Measurements from ENCODE around the gene VPS13C. TPM values are rescaled to one million over a fixed set of nuclear protein-coding genes. Genes with fewer than 3 reads are reported as not detected.
A peak's percentile ranks its signal among the peaks of the same experiment; 100 is the strongest.

VPS13C gene
- total RNA-seq, 2 donors from 2014 or later: 71.7 to 88.5 TPM

GRCh38 chr15:62089616-62090015 is 29.4 kb upstream of the VPS13C start:
- Mint-ChIP-seq H3K27me3 (ENCODE audit: low read depth) (peaks cover 5% of the 10 kb centered on the region), H3K36me3 (ENCODE audit: insufficient read depth in 2 of 2) (no peaks in the 10 kb centered on the region), H3K4me3 (no peak overlapping the region), H3K9me3 (peaks cover 1% of the 10 kb centered on the region in 2 donors), H3K4me1 (ENCODE audit: low read depth) (no peaks in the 10 kb centered on the region), H3K27ac (no peak overlapping the region)
- ATAC-seq (replicated peaks in 1 of 2): no peak
- no peak for DNase-seq

GRCh38 chr15:62088353-62088693 is 28.1 kb upstream of the VPS13C start:
- no peak for ATAC-seq (replicated peaks in 1 of 2)
- no peak for DNase-seq
- Mint-ChIP-seq H3K27me3 (ENCODE audit: low read depth) (peaks cover 5% of the 10 kb centered on the region), H3K4me3 (no peak overlapping the region), H3K4me1 (ENCODE audit: low read depth) (no peaks in the 10 kb centered on the region), H3K36me3 (ENCODE audit: insufficient read depth in 2 of 2) (no peaks in the 10 kb centered on the region), H3K9me3 (peaks cover 5% of the 10 kb centered on the region in 2 donors), H3K27ac (no peak overlapping the region)

- Mint-ChIP-seq H3K27ac (no peak overlapping the region), H3K4me3 (no peak overlapping the region), H3K9me3 (peaks cover 5% of the 10 kb centered on the region in 2 donors), H3K36me3 (ENCODE audit: insufficient read depth in 2 of 2) (no peaks in the 10 kb centered on the region), H3K4me1 (ENCODE audit: low read depth) (no peaks in the 10 kb centered on the region), H3K27me3 (ENCODE audit: low read depth) (peaks cover 5% of the 10 kb centered on the region)
- no peak for DNase-seq
- ATAC-seq (replicated peaks in 1 of 2): peak in 1 of 2 donors; percentile 32
These were observed 27.6 kb upstream of the VPS13C start for GRCh38 chr15:62087671-62088352.

- H3K36me3 Mint-ChIP-seq (ENCODE audit: insufficient read depth in 2 of 2): no peaks in the 10 kb centered on the region
- H3K27me3 Mint-ChIP-seq (ENCODE audit: low read depth): peaks cover 5% of the 10 kb centered on the region
- no peaks in the 10 kb centered on the region for H3K4me1 Mint-ChIP-seq (ENCODE audit: low read depth)
- peak overlapping the region; percentile 16 for H3K27ac Mint-ChIP-seq
- H3K4me3 Mint-ChIP-seq: no peak overlapping the region
- peaks cover 5% of the 10 kb centered on the region in 2 donors for H3K9me3 Mint-ChIP-seq
- ATAC-seq (replicated peaks in 1 of 2): no peak
- no peak for DNase-seq
These were observed 25.5 kb upstream of the VPS13C start for GRCh38 chr15:62085740-62086139.

GRCh38 chr15:62083194-62084154 is 23.2 kb upstream of the VPS13C start:
- ATAC-seq (replicated peaks in 1 of 2) (no peak), DNase-seq (no peak)
- peaks cover 5% of the 10 kb centered on the region in 2 donors for H3K9me3 Mint-ChIP-seq
- H3K27ac Mint-ChIP-seq: no peak overlapping the region
- no peaks in the 10 kb centered on the region for H3K36me3 Mint-ChIP-seq (ENCODE audit: insufficient read depth in 2 of 2)
- peaks cover under 1% of the 10 kb centered on the region for H3K27me3 Mint-ChIP-seq (ENCODE audit: low read depth)
- H3K4me1 Mint-ChIP-seq (ENCODE audit: low read depth): no peaks in the 10 kb centered on the region
- H3K4me3 Mint-ChIP-seq: no peak overlapping the region

- no peak overlapping the region for H3K27ac Mint-ChIP-seq
- H3K4me1 Mint-ChIP-seq (ENCODE audit: low read depth): no peaks in the 10 kb centered on the region
These were observed 19.3 kb upstream of the VPS13C start for GRCh38 chr15:62079594-62079993.

GRCh38 chr15:62075595-62076277 is 15.5 kb upstream of the VPS13C start:
- Mint-ChIP-seq H3K36me3 (ENCODE audit: insufficient read depth in 2 of 2) (no peaks in the 10 kb centered on the region), H3K4me3 (no peak overlapping the region), H3K27me3 (ENCODE audit: low read depth) (peaks cover 9% of the 10 kb centered on the region), H3K4me1 (ENCODE audit: low read depth) (no peaks in the 10 kb centered on the region), H3K9me3 (no peaks in the 10 kb centered on the region), H3K27ac (no peak overlapping the region)
- DNase-seq (no peak), ATAC-seq (replicated peaks in 1 of 2) (no peak)

More at GRCh38 chr15:62079594-62079993, 19.3 kb upstream of the VPS13C start:
- no peaks in the 10 kb centered on the region for H3K36me3 Mint-ChIP-seq (ENCODE audit: insufficient read depth in 2 of 2)
- DNase-seq (no peak), ATAC-seq (replicated peaks in 1 of 2) (no peak)
- H3K27me3 Mint-ChIP-seq (ENCODE audit: low read depth): no peaks in the 10 kb centered on the region
- H3K4me3 Mint-ChIP-seq: no peak overlapping the region
- H3K9me3 Mint-ChIP-seq: peaks cover 4% of the 10 kb centered on the region in 2 donors

GRCh38 chr15:62071711-62072308 is 11.6 kb upstream of the VPS13C start:
- H3K27ac Mint-ChIP-seq: no peak overlapping the region
- H3K36me3 Mint-ChIP-seq (ENCODE audit: insufficient read depth in 2 of 2): peaks cover 0 to 3% of the 10 kb centered on the region in 2 donors
- DNase-seq (no peak), ATAC-seq (replicated peaks in 1 of 2) (no peak)
- H3K4me3 Mint-ChIP-seq: no peak overlapping the region
- H3K4me1 Mint-ChIP-seq (ENCODE audit: low read depth): peaks cover 16% of the 10 kb centered on the region
- H3K9me3 Mint-ChIP-seq: no peaks in the 10 kb centered on the region
- peaks cover 18% of the 10 kb centered on the region for H3K27me3 Mint-ChIP-seq (ENCODE audit: low read depth)

- no peaks in the 10 kb centered on the region for H3K9me3 Mint-ChIP-seq
- H3K27me3 Mint-ChIP-seq (ENCODE audit: low read depth): peaks cover 35% of the 10 kb centered on the region
- H3K27ac Mint-ChIP-seq: no peak overlapping the region
- no peak for DNase-seq
- H3K36me3 Mint-ChIP-seq (ENCODE audit: insufficient read depth in 2 of 2): peaks cover 0 to 3% of the 10 kb centered on the region in 2 donors
- H3K4me3 Mint-ChIP-seq: no peak overlapping the region
- peaks cover 24% of the 10 kb centered on the region for H3K4me1 Mint-ChIP-seq (ENCODE audit: low read depth)
- no peak for ATAC-seq (replicated peaks in 1 of 2)
These were observed 9.3 kb upstream of the VPS13C start for GRCh38 chr15:62069551-62069950.

- H3K4me1 Mint-ChIP-seq (ENCODE audit: low read depth): peaks cover 26% of the 10 kb centered on the region
- no peaks in the 10 kb centered on the region for H3K9me3 Mint-ChIP-seq
- H3K36me3 Mint-ChIP-seq (ENCODE audit: insufficient read depth in 2 of 2): peaks cover 0 to 3% of the 10 kb centered on the region in 2 donors
- no peak for DNase-seq
- H3K4me3 Mint-ChIP-seq: peak overlapping the region; percentile 74 to 89
- peak overlapping the region; percentile 69 for H3K27ac Mint-ChIP-seq
- peaks cover 29% of the 10 kb centered on the region for H3K27me3 Mint-ChIP-seq (ENCODE audit: low read depth)
- ATAC-seq (replicated peaks in 1 of 2): peak; percentile 5 to 27
These were observed 8.5 kb upstream of the VPS13C start for GRCh38 chr15:62068810-62069167.

GRCh38 chr15:62068071-62068809 is 8.0 kb upstream of the VPS13C start:
- peak; percentile 33 to 58 for DNase-seq
- Mint-ChIP-seq H3K9me3 (no peaks in the 10 kb centered on the region), H3K27ac (peak overlapping the region; percentile 69), H3K27me3 (ENCODE audit: low read depth) (peaks cover 26% of the 10 kb centered on the region), H3K4me1 (ENCODE audit: low read depth) (peaks cover 29% of the 10 kb centered on the region), H3K36me3 (ENCODE audit: insufficient read depth in 2 of 2) (peaks cover 0 to 3% of the 10 kb centered on the region in 2 donors), H3K4me3 (peak overlapping the region; percentile 74 to 89)
- peak; percentile 64 to 65 for ATAC-seq (replicated peaks in 1 of 2)

- peak overlapping the region; percentile 78 to 92 for H3K4me3 Mint-ChIP-seq
- H3K27me3 Mint-ChIP-seq (ENCODE audit: low read depth): peaks cover 26% of the 10 kb centered on the region
- H3K4me1 Mint-ChIP-seq (ENCODE audit: low read depth): peaks cover 30% of the 10 kb centered on the region
- peak; percentile 38 to 45 for DNase-seq
- H3K27ac Mint-ChIP-seq: peak overlapping the region; percentile 55
- peak; percentile 79 to 83 for ATAC-seq (replicated peaks in 1 of 2)
- peaks cover 0 to 3% of the 10 kb centered on the region in 2 donors for H3K36me3 Mint-ChIP-seq (ENCODE audit: insufficient read depth in 2 of 2)
- no peaks in the 10 kb centered on the region for H3K9me3 Mint-ChIP-seq
These were observed 7.3 kb upstream of the VPS13C start for GRCh38 chr15:62067448-62068044.

All from activated T-cell treated with anti-CD3 and anti-CD28 coated beads, Interleukin-2, amount 50 U/mL, for 72 hours (primary cell).